Upper lobe of left lung (tissue), 6 donors: ENCODE measurements around the gene TMPRSS4. TPM values are rescaled to one million over a fixed set of nuclear protein-coding genes. Genes with fewer than 3 reads are reported as not detected.

Experiments used
- ATAC-seq, 2 donors: fragments of 200-7000 bp; cut with Tn5 transposase; one replicate each; pipeline ENCODE4 v1.9.1; 2022; ENCODE audit warnings: mild to moderate bottlenecking in 2 of 2, moderate library complexity in 2 of 2; ENCODE audit not compliant: low FRiP score in 2 of 2
- DNase-seq, 2 donors: peaks; one replicate each; pipeline ENCODE4 v3.0.0-alpha.2; 2019 to 2020
- H3K27ac ChIP-seq, 4 donors: fragments of 200-600 bp; sonication (generic); one replicate each; pipeline ENCODE4 v1.5.1; 2016 to 2019
- H3K27me3 ChIP-seq, 4 donors: fragments of 200-600 bp; sonication (generic); one replicate each; pipeline ENCODE4 v1.5.1; 2017 to 2019
- H3K36me3 ChIP-seq, 4 donors: fragments of 200-600 bp; sonication (generic); one replicate each; pipeline ENCODE4 v1.5.1; 2016 to 2019
- H3K4me1 ChIP-seq, 4 donors: fragments of 200-600 bp; sonication (generic); one replicate each; pipeline ENCODE4 v1.5.1; 2018 to 2019
- H3K4me3 ChIP-seq, 4 donors: fragments of 200-600 bp; sonication (generic); one replicate each; pipeline ENCODE4 v1.5.1; 2017 to 2019; ENCODE audit warnings: mild to moderate bottlenecking in 2 of 4, moderate library complexity in 1 of 4
- H3K9me3 ChIP-seq, 4 donors: fragments of 200-600 bp; sonication (generic); one replicate each; pipeline ENCODE4 v1.5.1; 2018 to 2019
- EP300 ChIP-seq, 4 donors: sonication (generic); formaldehyde crosslinking; IDR thresholded peaks; one replicate each; pipeline ENCODE4 v1.5.1; 2017; ENCODE audit warnings: antibody characterized with exemption in 4 of 4, control low read depth in 2 of 4
- POLR2A ChIP-seq, 4 donors: fragments of 450-650 bp; IDR thresholded peaks; one replicate each; pipeline ENCODE4 v1.5.1; 2016 to 2017; ENCODE audit warnings: antibody characterized with exemption in 4 of 4, mild to moderate bottlenecking in 2 of 4
- POLR2AphosphoS5 ChIP-seq, 2 donors: sonication (generic); formaldehyde crosslinking; IDR thresholded peaks; one replicate each; pipeline ENCODE4 v1.5.1; 2017; ENCODE audit warnings: antibody characterized with exemption in 2 of 2
- WGBS, 2 donors: methylation state at CpG; one replicate each; pipeline ENCODE4 v1.1.5; 2017 to 2018; 5-methylcytosine and 5-hydroxymethylcytosine counted together
- total RNA-seq, 6 donors: library from RNA; depleted of rRNA in 4 of 6; stranded (reverse); fragments of >200 nt in 4 of 6; gene quantifications; one replicate each; pipeline versions ENCODE4 v1.1.0 to v1.2.1, GENCODE V29; 2016 to 2021
- TF ChIP-seq, protein P1 (sequence below), 6 experiments: fragments of 450-650 bp in 4 of 6; fragments of 200-600 bp in 2 of 6; sonication (generic) in 2 of 6; IDR thresholded peaks; one replicate each; pipeline ENCODE4 v1.5.1; 2016 to 2019; ENCODE audit warnings: antibody characterized with exemption in 6 of 6
- donor health status: DM: no; HTN: no; CAD: no; lungs with moderate emphysema.
- donor health status: DM: no; HTN: yes; CAD: no; lungs with severe emphysema.

TMPRSS4 gene
- total RNA-seq, 6 donors from 2014 or later = 1.6 to 14.3 (median 3.1) TPM

DNA sequence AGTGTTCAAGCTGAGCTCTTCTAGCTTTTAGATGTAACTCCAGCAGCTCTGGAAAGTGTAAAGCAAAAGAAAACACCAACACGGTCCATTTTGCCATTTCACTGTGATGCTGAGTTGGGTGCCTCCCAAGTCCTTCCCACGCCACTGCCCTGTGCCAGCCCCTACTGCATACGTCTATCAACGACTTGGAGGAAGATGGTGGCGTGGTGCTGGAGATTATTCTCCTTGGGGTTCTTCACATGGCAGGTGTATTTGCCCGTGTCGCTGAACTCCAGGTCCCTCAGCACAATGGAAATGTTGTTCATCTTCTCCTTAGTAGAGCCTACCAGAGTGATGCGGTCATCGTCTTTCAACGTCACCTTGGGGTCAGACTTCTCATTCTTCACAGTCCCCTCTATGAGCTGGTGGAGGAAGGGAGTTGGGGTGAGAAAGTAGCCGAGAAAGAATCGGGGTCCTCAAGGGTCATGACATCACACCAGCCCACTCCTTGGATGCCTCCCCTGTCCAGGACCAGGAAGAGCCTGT is 66.8 kb downstream of the TMPRSS4 start:
- Histone ChIP-seq H3K36me3 (no peaks in the 10 kb centered on the region), H3K27ac (no peak overlapping the region), H3K4me3 (no peak overlapping the region), H3K4me1 (peaks cover 5 to 14% (median 7%) of the 10 kb centered on the region in 4 donors), H3K27me3 (peaks cover 0 to 5% (median 0%) of the 10 kb centered on the region in 4 donors), H3K9me3 (no peaks in the 10 kb centered on the region)
- TF ChIP-seq EP300 (IDR thresholded peaks at IDR 0.05) (no peak), POLR2AphosphoS5 (IDR thresholded peaks at IDR 0.05) (no peak), POLR2A (IDR thresholded peaks at IDR 0.05) (no peak)
- TF ChIP-seq, protein P1, sequence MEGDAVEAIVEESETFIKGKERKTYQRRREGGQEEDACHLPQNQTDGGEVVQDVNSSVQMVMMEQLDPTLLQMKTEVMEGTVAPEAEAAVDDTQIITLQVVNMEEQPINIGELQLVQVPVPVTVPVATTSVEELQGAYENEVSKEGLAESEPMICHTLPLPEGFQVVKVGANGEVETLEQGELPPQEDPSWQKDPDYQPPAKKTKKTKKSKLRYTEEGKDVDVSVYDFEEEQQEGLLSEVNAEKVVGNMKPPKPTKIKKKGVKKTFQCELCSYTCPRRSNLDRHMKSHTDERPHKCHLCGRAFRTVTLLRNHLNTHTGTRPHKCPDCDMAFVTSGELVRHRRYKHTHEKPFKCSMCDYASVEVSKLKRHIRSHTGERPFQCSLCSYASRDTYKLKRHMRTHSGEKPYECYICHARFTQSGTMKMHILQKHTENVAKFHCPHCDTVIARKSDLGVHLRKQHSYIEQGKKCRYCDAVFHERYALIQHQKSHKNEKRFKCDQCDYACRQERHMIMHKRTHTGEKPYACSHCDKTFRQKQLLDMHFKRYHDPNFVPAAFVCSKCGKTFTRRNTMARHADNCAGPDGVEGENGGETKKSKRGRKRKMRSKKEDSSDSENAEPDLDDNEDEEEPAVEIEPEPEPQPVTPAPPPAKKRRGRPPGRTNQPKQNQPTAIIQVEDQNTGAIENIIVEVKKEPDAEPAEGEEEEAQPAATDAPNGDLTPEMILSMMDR (IDR thresholded peaks at IDR 0.05) = no peak
- WGBS, 2 donors = 68 to 80% methylated on average over 12 of the region's 12 CpGs
- DNase-seq (no peak), ATAC-seq (no peak)

- H3K9me3 ChIP-seq = no peaks in the 10 kb centered on the region
- WGBS, 2 donors = 52 to 60% methylated on average over 16 to 20 of the region's 20 CpGs
- H3K4me1 ChIP-seq = peaks cover 5 to 14% (median 7%) of the 10 kb centered on the region in 4 donors
- no peak for DNase-seq
- no peak for ATAC-seq
- peak overlapping the region in 2 of 4 donors; percentile 58 to 68 for H3K4me3 ChIP-seq
- H3K27me3 ChIP-seq = peaks cover 0 to 5% (median 0%) of the 10 kb centered on the region in 4 donors
- no peaks in the 10 kb centered on the region for H3K36me3 ChIP-seq
- H3K27ac ChIP-seq = peak overlapping the region in 1 of 4 donors; percentile 3
- TF ChIP-seq, protein P1 (IDR thresholded peaks at IDR 0.05) = no peak
- TF ChIP-seq EP300 (IDR thresholded peaks at IDR 0.05) (no peak), POLR2AphosphoS5 (IDR thresholded peaks at IDR 0.05) (no peak), POLR2A (IDR thresholded peaks at IDR 0.05) (no peak)
Measured at GRCh38 chr11:118144301-118145268, 67.7 kb downstream of the TMPRSS4 start.

- Histone ChIP-seq H3K9me3 (no peaks in the 10 kb centered on the region), H3K4me3 (peak overlapping the region; percentile 51 to 68 (median 60)), H3K4me1 (peaks cover 5 to 14% (median 7%) of the 10 kb centered on the region in 4 donors), H3K27me3 (peaks cover 0 to 5% (median 0%) of the 10 kb centered on the region in 4 donors), H3K36me3 (no peaks in the 10 kb centered on the region), H3K27ac (peak overlapping the region in 3 of 4 donors; percentile 12 to 75 (median 63))
- WGBS, 2 donors = 0 to 3% methylated on average over 2 to 49 of the region's 78 CpGs
- ATAC-seq (peak; percentile 95), DNase-seq (peak; percentile 94 to 96)
- TF ChIP-seq POLR2AphosphoS5 (IDR thresholded peaks at IDR 0.05) (no peak), EP300 (IDR thresholded peaks at IDR 0.05) (no peak), POLR2A (IDR thresholded peaks at IDR 0.05) (peak in 1 of 4 donors; percentile 8)
- TF ChIP-seq, protein P1 (IDR thresholded peaks at IDR 0.05) = peak; percentile 87 to 97 (median 95)
Measured at GRCh38 chr11:118145285-118146227, 68.7 kb downstream of the TMPRSS4 start.

DNA sequence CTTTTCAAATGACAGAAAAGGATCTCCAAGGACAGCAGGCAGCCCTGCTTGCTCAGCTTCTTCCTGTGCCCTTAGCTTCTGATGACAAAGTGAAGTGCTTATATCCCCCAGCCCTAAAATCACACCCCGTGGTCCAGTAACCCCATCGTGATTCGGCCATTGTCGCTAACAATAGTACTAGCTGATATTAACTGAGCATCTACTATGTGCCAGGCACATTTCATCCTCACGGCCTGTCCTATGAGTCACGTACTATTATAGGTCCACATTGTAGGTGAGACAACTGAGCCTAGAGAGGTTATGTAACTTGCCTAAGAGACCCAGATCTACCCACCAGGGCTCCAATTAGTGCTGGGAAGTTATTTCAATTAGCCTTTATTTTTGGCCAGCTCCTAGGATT is 69.7 kb downstream of the TMPRSS4 start:
- no peak overlapping the region for H3K4me3 ChIP-seq
- no peaks in the 10 kb centered on the region for H3K36me3 ChIP-seq
- WGBS, 2 donors = 88 to 98% methylated on average over 6 of the region's 6 CpGs
- TF ChIP-seq POLR2AphosphoS5 (IDR thresholded peaks at IDR 0.05) (no peak), EP300 (IDR thresholded peaks at IDR 0.05) (no peak), POLR2A (IDR thresholded peaks at IDR 0.05) (no peak)
- TF ChIP-seq, protein P1 (IDR thresholded peaks at IDR 0.05) = no peak
- peaks cover 5 to 19% (median 7%) of the 10 kb centered on the region in 4 donors for H3K4me1 ChIP-seq
- H3K27ac ChIP-seq = no peak overlapping the region
- no peak for ATAC-seq
- H3K27me3 ChIP-seq = peaks cover 0 to 5% (median under 1%) of the 10 kb centered on the region in 4 donors
- no peaks in the 10 kb centered on the region for H3K9me3 ChIP-seq
- no peak for DNase-seq
